ENCODE data around the gene ST3GAL5.

DNA sequence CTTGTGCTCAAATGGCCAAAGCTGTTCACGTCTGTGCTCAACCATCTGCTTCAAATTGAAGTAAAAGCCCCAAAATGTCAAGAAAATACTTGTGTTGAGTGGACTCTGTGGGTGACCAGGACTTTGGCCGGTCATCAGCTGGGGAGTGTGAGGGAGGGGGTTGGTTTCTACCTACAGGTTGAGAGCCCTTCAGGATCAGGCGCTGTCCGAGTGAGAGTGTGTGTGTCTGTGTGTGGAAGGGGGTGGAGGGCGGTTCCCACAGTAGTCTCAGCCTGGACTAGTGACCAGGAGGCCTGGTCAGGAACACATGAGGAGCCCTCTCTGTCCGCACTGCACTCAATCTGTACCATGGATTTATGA, 100.8 kb downstream of the ST3GAL5 start:
- TF ChIP-seq HDGF (IDR thresholded peaks at IDR 0.05; ENCODE audit: borderline replicate concordance) = no peak
- TF ChIP-seq CTBP1 (IDR thresholded peaks at IDR 0.05; ENCODE audit: borderline replicate concordance) = no peak
- no peak for TF ChIP-seq BHLHE40 (IDR thresholded peaks at IDR 0.05; ENCODE audit: borderline replicate concordance)
- no peak for TF ChIP-seq ZNF384 (IDR thresholded peaks at IDR 0.05)
- TF ChIP-seq L3MBTL2 (conservative IDR thresholded peaks at IDR 0.05) = no peak
- no peak for TF ChIP-seq FOXM1 (IDR thresholded peaks at IDR 0.05; ENCODE audit: borderline replicate concordance)
- TF ChIP-seq ELF4 (IDR thresholded peaks at IDR 0.05) = no peak
- no peak for TF ChIP-seq SUZ12 (IDR thresholded peaks at IDR 0.05)
- TF ChIP-seq SP1 (IDR thresholded peaks at IDR 0.05) = no peak
- TF ChIP-seq ARNT (IDR thresholded peaks at IDR 0.05) = no peak
- no peak for TF ChIP-seq FOXA1 (IDR thresholded peaks at IDR 0.05)
- no peak for TF ChIP-seq FOXK2 (IDR thresholded peaks at IDR 0.05)
- no peak for TF ChIP-seq TARDBP (IDR thresholded peaks at IDR 0.05)

Measured in HEK293T (cell line).